Measurements from ENCODE around the gene SRSF11.

GRCh38 chr1:70204139-70204538, 17.0 kb upstream of the SRSF11 start:
- TF ChIP-seq CTCF (IDR thresholded peaks at IDR 0.05 in 8 of 11, conservative IDR thresholded peaks at IDR 0.05 in 3 of 11): no peak
- TF ChIP-seq POLR2A (IDR thresholded peaks at IDR 0.05): no peak

Data from spleen (tissue), 7 donors.